ENCODE data around the gene SLC6A18.

SLC6A18 gene

GRCh38 chr5:1225081-1225480, at the start of gene SLC6A18:
Gene SLC6A18, plus strand, starts transcription at chr5:1225381. Its CDS starts 97 bp downstream, at chr5:1225478.
- no peak for DNase-seq (ENCODE audit: low read depth)

GRCh38 chr5:1175801-1176472, 49.2 kb upstream of the SLC6A18 start:
- no peak for DNase-seq (ENCODE audit: low read depth)

GRCh38 chr5:1176473-1177391, 48.4 kb upstream of the SLC6A18 start:
- no peak for DNase-seq (ENCODE audit: low read depth)

GRCh38 chr5:1177826-1178528, 47.2 kb upstream of the SLC6A18 start:
- DNase-seq (ENCODE audit: low read depth), result no peak

GRCh38 chr5:1178529-1179382, 46.4 kb upstream of the SLC6A18 start:
- no peak for DNase-seq (ENCODE audit: low read depth)

- DNase-seq (ENCODE audit: low read depth), result no peak
These were observed 45.8 kb upstream of the SLC6A18 start for GRCh38 chr5:1179383-1179715.

GRCh38 chr5:1180096-1180495, 45.1 kb upstream of the SLC6A18 start:
- no peak for DNase-seq (ENCODE audit: low read depth)

GRCh38 chr5:1180841-1181271, 44.3 kb upstream of the SLC6A18 start:
- DNase-seq (ENCODE audit: low read depth), result no peak

- no peak for DNase-seq (ENCODE audit: low read depth)
These were observed 43.5 kb upstream of the SLC6A18 start for GRCh38 chr5:1181451-1182359.

GRCh38 chr5:1182360-1182632, 42.9 kb upstream of the SLC6A18 start:
- DNase-seq (ENCODE audit: low read depth), result no peak

- no peak for DNase-seq (ENCODE audit: low read depth)
These were observed 42.4 kb upstream of the SLC6A18 start for GRCh38 chr5:1182633-1183423.

- DNase-seq (ENCODE audit: low read depth), result no peak
These were observed 41.6 kb upstream of the SLC6A18 start for GRCh38 chr5:1183424-1184162.

- no peak for DNase-seq (ENCODE audit: low read depth)
These were observed 41.1 kb upstream of the SLC6A18 start for GRCh38 chr5:1184163-1184470.

- DNase-seq (ENCODE audit: low read depth), result no peak
These were observed 40.7 kb upstream of the SLC6A18 start for GRCh38 chr5:1184481-1184880.

- DNase-seq (ENCODE audit: low read depth), result no peak
These were observed 40.0 kb upstream of the SLC6A18 start for GRCh38 chr5:1185038-1185627.

GRCh38 chr5:1185629-1186350, 39.4 kb upstream of the SLC6A18 start:
- no peak for DNase-seq (ENCODE audit: low read depth)

GRCh38 chr5:1186351-1187233, 38.6 kb upstream of the SLC6A18 start:
- no peak for DNase-seq (ENCODE audit: low read depth)
